Adrenal gland (tissue), 12 donors: Measurements from ENCODE around the gene OR51A4. TPM values are rescaled to one million over a fixed set of nuclear protein-coding genes. Genes with fewer than 3 reads are reported as not detected.
"Not testable (repeated sequence)": the region's sequence is repeated elsewhere in the genome, so short reads cannot be mapped to it uniquely, and the experiment has no call there.

ENCODE experiments used
- DNase-seq, 7 donors: peaks; one replicate each; pipeline ENCODE4 v3.0.0-alpha.2; 2019 to 2020
- H3K27ac ChIP-seq, 5 donors: fragments of 200-600 bp; sonication (generic) in 4 of 5; 1 replicate in 3 of 5; 2 replicates in 2 of 5; pipeline versions ENCODE4 v1.5.1 to v1.8.0; 2016 to 2020; ENCODE audit warnings: mild to moderate bottlenecking in 1 of 5
- H3K27me3 ChIP-seq: fragments of 200-600 bp; 2 replicates; pipeline ENCODE4 v1.8.0; 2021
- H3K36me3 ChIP-seq, 2 donors: fragments of 200-600 bp; replicated peaks in 1 of 2; 1 replicate in 1 of 2; 2 replicates in 1 of 2; pipeline versions ENCODE4 v1.5.1 to v1.8.0; 2018 to 2022
- H3K4me1 ChIP-seq, 2 donors: fragments of 200-600 bp; replicated peaks in 1 of 2; 1 replicate in 1 of 2; 2 replicates in 1 of 2; pipeline versions ENCODE4 v1.5.1 to v1.8.0; 2018 to 2021
- H3K4me3 ChIP-seq, 4 donors: fragments of 200-600 bp; sonication (generic) in 3 of 4; one replicate each; pipeline ENCODE4 v1.5.1; 2016 to 2018
- H3K9me3 ChIP-seq, 3 donors: fragments of 200-600 bp; sonication (generic) in 1 of 3; replicated peaks in 1 of 3; 1 replicate in 2 of 3; 2 replicates in 1 of 3; pipeline versions ENCODE4 v1.5.1 to v1.8.0; 2016 to 2021
- POLR2A ChIP-seq, 2 donors: fragments of 450-650 bp; IDR thresholded peaks; one replicate each; pipeline ENCODE4 v1.6.1; 2017; ENCODE audit warnings: antibody characterized with exemption in 2 of 2, mild to moderate bottlenecking in 2 of 2, moderate library complexity in 1 of 2
- WGBS, 4 donors: extraction: QIAGEN DNeasy Blood & Tissue Kit in 2 of 4; methylation state at CpG; one replicate each; pipeline versions ENCODE4 v1.1.5 to v1.1.7; 2013 to 2017; 5-methylcytosine and 5-hydroxymethylcytosine counted together
- intact Hi-C, 2 donors: fragments of 100-400 bp; cut with DNase I; formaldehyde crosslinking; loops; one replicate each; pipeline versions ENCODE4 v1.14.1 to v1.15.0; 2022 to 2023
- polyA plus RNA-seq, 3 donors: library from polyadenylated mRNA; stranded (reverse); fragments of 200-250 nt in 2 of 3; fragments of 350-450 nt in 1 of 3; fragmentation: Illumina TruSeq in 1 of 3; extraction: RNeasy Lipid Tissue Mini Kit (QIAGEN cat#74804) in 1 of 3; gene quantifications; one replicate each; pipeline ENCODE4 v1.2.3, GENCODE V29; 2013 to 2014
- total RNA-seq, 9 donors: library from RNA; depleted of rRNA in 4 of 9; stranded (reverse); fragments of >200 nt in 4 of 9; fragments of 120-200 nt in 1 of 9; fragmentation: NEBNext Ultra II Directional in 1 of 9; extraction: Animal tissue kit (Norgen Biotek cat#: 25700) in 1 of 9; gene quantifications; one replicate each; pipeline versions ENCODE4 v1.1.0 to v1.2.4, GENCODE V29; 2013 to 2023
- TF ChIP-seq, protein P1 (sequence below), 6 experiments: fragments of 450-650 bp in 4 of 6; fragments of 200-600 bp in 2 of 6; sonication (generic) in 1 of 6; IDR thresholded peaks; 1 replicate in 5 of 6; 2 replicates in 1 of 6; pipeline versions ENCODE4 v1.5.1 to v1.8.0; 2016 to 2021; ENCODE audit warnings: antibody characterized with exemption in 6 of 6, mild to moderate bottlenecking in 2 of 6, moderate library complexity in 1 of 6
- donor health status: healthy with polysubstance abuse.
- donor health status: Bipolar disorder and iron deficiency.
- donor health status: DM: yes; HTN: yes; CAD: no.
- donor health status: DM: no; HTN: no; CAD: no.
- donor health status: DM: no; HTN: no; CAD: no.
- donor health status: DM: yes; HTN: yes; CAD: no.

Gene OR51A4
- total and polyA plus RNA-seq, 12 donors = not detected

DNA sequence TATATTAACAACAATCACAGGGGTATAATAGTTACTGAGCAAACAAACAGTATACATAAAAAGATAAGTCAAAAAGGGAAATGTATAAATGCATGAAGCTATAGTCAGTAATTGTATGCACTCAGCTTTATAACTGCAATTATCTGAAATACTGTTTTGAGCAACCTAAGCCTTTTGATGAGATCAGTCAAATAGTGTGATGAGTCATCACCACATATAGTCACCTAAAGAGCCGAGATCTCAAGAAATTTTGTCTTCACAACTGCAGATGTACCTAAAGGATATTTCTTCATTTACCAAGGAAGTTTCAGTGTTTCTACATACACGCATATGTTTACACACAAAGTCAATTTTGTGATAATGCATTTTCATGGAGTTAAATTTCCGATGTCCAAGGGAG is 13.5 kb upstream of the OR51A4 start:
- Histone ChIP-seq H3K27me3 (no peaks in the 10 kb centered on the region), H3K36me3 (no peaks in the 10 kb centered on the region), H3K4me3 (no peak overlapping the region), H3K27ac (no peak overlapping the region), H3K9me3 (no peaks in the 10 kb centered on the region), H3K4me1 (no peaks in the 10 kb centered on the region)
- intact Hi-C loops = no loop called here
- WGBS, 4 donors = 66 to 83% (median 72%) methylated on average over 3 of the region's 3 CpGs
- TF ChIP-seq, protein P1, sequence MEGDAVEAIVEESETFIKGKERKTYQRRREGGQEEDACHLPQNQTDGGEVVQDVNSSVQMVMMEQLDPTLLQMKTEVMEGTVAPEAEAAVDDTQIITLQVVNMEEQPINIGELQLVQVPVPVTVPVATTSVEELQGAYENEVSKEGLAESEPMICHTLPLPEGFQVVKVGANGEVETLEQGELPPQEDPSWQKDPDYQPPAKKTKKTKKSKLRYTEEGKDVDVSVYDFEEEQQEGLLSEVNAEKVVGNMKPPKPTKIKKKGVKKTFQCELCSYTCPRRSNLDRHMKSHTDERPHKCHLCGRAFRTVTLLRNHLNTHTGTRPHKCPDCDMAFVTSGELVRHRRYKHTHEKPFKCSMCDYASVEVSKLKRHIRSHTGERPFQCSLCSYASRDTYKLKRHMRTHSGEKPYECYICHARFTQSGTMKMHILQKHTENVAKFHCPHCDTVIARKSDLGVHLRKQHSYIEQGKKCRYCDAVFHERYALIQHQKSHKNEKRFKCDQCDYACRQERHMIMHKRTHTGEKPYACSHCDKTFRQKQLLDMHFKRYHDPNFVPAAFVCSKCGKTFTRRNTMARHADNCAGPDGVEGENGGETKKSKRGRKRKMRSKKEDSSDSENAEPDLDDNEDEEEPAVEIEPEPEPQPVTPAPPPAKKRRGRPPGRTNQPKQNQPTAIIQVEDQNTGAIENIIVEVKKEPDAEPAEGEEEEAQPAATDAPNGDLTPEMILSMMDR (IDR thresholded peaks at IDR 0.05) = no peak
- TF ChIP-seq POLR2A (IDR thresholded peaks at IDR 0.05) = no peak
- DNase-seq = no peak

DNA sequence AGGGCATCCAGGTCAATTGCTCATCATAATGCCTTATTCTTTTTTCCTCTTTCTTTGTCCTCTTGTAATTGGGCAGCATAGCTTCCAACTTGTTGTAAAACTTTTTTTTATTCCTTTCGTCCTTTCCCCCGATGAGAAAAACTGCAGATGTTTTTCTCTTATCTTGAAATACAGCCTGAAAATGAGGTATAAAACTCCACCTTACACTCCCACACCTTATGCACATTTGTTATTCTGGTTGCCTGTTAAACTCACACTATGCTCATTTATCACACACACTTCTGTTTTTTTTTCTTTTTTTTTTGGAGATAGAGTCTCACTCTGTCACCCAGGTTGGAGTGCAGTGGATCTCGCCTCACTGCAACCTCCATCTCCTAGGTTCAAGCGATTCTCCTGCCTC is 10.0 kb upstream of the OR51A4 start:
- H3K9me3 ChIP-seq = no peaks in the 10 kb centered on the region
- DNase-seq = no peak
- 57 to 62% (median 60%) methylated on average over 4 of the region's 4 CpGs for WGBS, 4 donors
- H3K27me3 ChIP-seq = no peaks in the 10 kb centered on the region
- no peak overlapping the region for H3K4me3 ChIP-seq
- H3K27ac ChIP-seq = no peak overlapping the region
- H3K4me1 ChIP-seq = no peaks in the 10 kb centered on the region
- intact Hi-C loops = no loop called here
- no peaks in the 10 kb centered on the region for H3K36me3 ChIP-seq
- TF ChIP-seq, protein P1 (IDR thresholded peaks at IDR 0.05) = no peak
- no peak for TF ChIP-seq POLR2A (IDR thresholded peaks at IDR 0.05)

DNA sequence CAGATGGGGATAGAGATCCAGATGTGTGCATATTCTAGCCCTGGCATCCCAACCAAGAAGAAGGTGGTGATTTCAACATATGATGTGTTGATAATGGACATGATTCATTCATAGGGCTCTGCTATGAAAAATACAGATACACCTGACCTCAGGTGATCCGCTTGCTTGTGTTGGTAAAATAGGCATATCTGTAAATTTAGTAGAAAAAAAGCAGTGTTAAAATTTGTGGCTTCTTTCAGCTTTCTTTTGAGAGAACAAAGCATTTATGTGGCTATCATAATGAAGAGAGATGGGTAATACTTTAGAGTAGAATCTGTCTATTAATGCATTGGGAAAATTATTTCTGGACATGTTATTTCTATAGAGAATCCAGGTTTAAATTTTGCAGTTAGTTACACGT is 8.2 kb upstream of the OR51A4 start, which contains the start of gene OR51A2:
OR51A2 (minus strand) TSS at position 101 of the 400 bp plus-strand sequence; CDS start at position 101, 0 bp downstream.
- DNase-seq, H3K4me1 ChIP-seq, H3K36me3 ChIP-seq, intact Hi-C loops, H3K9me3 ChIP-seq, H3K27me3 ChIP-seq, H3K27ac ChIP-seq, H3K4me3 ChIP-seq: not testable (repeated sequence)
- WGBS, 4 donors = 54 to 63% (median 60%) methylated on average over 2 of the region's 2 CpGs

DNA sequence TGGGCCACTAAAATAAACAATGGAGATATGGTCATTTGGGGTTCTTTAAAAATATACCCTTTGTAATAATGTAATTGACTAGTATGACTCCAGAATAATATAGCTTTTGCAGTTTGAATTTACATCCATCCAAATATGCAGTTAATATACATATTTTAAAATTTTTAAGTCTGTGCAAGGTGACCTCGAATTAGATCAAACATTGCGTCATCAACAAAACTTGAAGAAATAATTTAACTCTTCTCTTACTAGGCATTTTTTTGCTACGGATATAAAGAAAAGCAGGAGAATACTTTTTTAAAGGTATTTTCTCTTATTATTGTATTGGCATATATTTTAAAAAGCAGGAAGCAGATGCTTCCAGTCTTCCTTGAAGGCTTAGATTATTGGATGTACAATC is 10.7 kb downstream of the OR51A4 start:
- no peak overlapping the region for H3K27ac ChIP-seq
- WGBS, 4 donors = 63 to 73% (median 67%) methylated on average over 3 of the region's 3 CpGs
- no peaks in the 10 kb centered on the region for H3K27me3 ChIP-seq
- intact Hi-C loops = no loop called here
- H3K4me1 ChIP-seq = no peaks in the 10 kb centered on the region
- TF ChIP-seq, protein P1 (IDR thresholded peaks at IDR 0.05) = no peak
- TF ChIP-seq POLR2A (IDR thresholded peaks at IDR 0.05) = no peak
- H3K36me3 ChIP-seq = no peaks in the 10 kb centered on the region
- no peak overlapping the region for H3K4me3 ChIP-seq
- no peak for DNase-seq
- no peaks in the 10 kb centered on the region for H3K9me3 ChIP-seq

DNA sequence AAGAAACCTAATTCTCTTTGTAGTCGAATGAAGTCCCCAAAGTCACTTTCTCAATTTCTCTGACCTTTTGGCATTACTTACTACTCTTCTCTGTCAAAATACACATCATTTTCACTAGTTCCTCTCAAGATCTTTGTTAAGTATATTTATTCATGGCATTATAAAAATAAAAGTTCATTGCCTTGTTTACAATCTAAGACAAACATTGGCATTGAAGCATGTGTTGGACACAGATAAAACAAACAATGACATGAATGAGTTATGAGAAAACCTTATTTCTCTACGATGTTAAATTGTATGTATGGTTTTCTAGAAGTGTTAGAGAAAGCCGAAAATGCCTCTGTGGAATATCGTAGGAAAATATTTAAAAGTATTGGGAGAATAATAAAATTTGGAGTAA is 14.7 kb downstream of the OR51A4 start:
- WGBS, 4 donors = 61 to 82% (median 77%) methylated on average over 4 of the region's 4 CpGs
- no peak for DNase-seq
- no peak overlapping the region for H3K27ac ChIP-seq
- no peaks in the 10 kb centered on the region for H3K9me3 ChIP-seq
- no peaks in the 10 kb centered on the region for H3K36me3 ChIP-seq
- TF ChIP-seq, protein P1 (IDR thresholded peaks at IDR 0.05) = no peak
- no peak for TF ChIP-seq POLR2A (IDR thresholded peaks at IDR 0.05)
- no peaks in the 10 kb centered on the region for H3K4me1 ChIP-seq
- intact Hi-C loops = no loop called here
- H3K4me3 ChIP-seq = no peak overlapping the region
- H3K27me3 ChIP-seq = no peaks in the 10 kb centered on the region
